ENCODE data around the gene MCHR1. TPM values are rescaled to one million over a fixed set of nuclear protein-coding genes. Genes with fewer than 3 reads are reported as not detected.

The MCHR1 gene
- total and polyA plus RNA-seq, 2 experiments from 2014 or later = 0.91 to 2.4 TPM

DNA sequence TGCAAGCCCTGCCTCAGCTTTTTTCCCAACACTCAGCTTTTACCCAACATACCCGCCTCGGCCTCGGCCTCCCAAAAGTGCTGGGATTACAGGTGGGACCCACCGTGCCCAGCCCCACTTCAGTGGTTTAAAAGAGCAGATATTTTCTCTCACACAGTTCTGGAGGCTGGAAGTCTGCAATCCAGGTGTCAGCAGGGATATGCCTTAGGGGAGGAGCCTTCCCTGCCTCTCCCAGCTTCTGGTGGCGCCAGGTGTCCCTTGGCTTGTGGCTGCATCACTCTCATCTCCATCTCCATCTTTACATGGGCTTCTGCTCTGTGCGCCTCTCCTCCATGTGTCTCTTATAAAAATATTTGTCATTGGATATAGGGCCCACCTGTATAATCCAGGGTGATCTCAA is 50.0 kb downstream of the MCHR1 start:
- Histone ChIP-seq H3K4me1 (ENCODE audit: insufficient read depth) (peaks cover 38% of the 10 kb centered on the region), H3K79me2 (replicated peaks; ENCODE audit: insufficient read depth) (no peaks in the 10 kb centered on the region), H3K36me3 (ENCODE audit: insufficient read depth) (no peaks in the 10 kb centered on the region), H4K20me1 (replicated peaks; ENCODE audit: insufficient read depth) (no peaks in the 10 kb centered on the region), H3K27ac (ENCODE audit: low read depth) (no peak overlapping the region), H3K9me2 (ENCODE audit: insufficient read depth) (no peaks in the 10 kb centered on the region), H3K4me2 (no peak overlapping the region), H3K27me3 (ENCODE audit: insufficient read depth) (no peaks in the 10 kb centered on the region), H3F3A (replicated peaks; ENCODE audit: low read depth) (peaks cover 8% of the 10 kb centered on the region), H3K4me3 (no peak overlapping the region), H2AFZ (peak overlapping the region; percentile 84; the same call in 1 of the 2 replicates)
- TF ChIP-seq EZH2phosphoT487 (IDR thresholded peaks at IDR 0.05; ENCODE audit: unreplicated experiment) (no peak), STAT1 (IDR thresholded peaks at IDR 0.05; ENCODE audit: unreplicated experiment) (no peak), JUNB (IDR thresholded peaks at IDR 0.05; ENCODE audit: unreplicated experiment) (no peak)
- TF ChIP-seq, protein P1, sequence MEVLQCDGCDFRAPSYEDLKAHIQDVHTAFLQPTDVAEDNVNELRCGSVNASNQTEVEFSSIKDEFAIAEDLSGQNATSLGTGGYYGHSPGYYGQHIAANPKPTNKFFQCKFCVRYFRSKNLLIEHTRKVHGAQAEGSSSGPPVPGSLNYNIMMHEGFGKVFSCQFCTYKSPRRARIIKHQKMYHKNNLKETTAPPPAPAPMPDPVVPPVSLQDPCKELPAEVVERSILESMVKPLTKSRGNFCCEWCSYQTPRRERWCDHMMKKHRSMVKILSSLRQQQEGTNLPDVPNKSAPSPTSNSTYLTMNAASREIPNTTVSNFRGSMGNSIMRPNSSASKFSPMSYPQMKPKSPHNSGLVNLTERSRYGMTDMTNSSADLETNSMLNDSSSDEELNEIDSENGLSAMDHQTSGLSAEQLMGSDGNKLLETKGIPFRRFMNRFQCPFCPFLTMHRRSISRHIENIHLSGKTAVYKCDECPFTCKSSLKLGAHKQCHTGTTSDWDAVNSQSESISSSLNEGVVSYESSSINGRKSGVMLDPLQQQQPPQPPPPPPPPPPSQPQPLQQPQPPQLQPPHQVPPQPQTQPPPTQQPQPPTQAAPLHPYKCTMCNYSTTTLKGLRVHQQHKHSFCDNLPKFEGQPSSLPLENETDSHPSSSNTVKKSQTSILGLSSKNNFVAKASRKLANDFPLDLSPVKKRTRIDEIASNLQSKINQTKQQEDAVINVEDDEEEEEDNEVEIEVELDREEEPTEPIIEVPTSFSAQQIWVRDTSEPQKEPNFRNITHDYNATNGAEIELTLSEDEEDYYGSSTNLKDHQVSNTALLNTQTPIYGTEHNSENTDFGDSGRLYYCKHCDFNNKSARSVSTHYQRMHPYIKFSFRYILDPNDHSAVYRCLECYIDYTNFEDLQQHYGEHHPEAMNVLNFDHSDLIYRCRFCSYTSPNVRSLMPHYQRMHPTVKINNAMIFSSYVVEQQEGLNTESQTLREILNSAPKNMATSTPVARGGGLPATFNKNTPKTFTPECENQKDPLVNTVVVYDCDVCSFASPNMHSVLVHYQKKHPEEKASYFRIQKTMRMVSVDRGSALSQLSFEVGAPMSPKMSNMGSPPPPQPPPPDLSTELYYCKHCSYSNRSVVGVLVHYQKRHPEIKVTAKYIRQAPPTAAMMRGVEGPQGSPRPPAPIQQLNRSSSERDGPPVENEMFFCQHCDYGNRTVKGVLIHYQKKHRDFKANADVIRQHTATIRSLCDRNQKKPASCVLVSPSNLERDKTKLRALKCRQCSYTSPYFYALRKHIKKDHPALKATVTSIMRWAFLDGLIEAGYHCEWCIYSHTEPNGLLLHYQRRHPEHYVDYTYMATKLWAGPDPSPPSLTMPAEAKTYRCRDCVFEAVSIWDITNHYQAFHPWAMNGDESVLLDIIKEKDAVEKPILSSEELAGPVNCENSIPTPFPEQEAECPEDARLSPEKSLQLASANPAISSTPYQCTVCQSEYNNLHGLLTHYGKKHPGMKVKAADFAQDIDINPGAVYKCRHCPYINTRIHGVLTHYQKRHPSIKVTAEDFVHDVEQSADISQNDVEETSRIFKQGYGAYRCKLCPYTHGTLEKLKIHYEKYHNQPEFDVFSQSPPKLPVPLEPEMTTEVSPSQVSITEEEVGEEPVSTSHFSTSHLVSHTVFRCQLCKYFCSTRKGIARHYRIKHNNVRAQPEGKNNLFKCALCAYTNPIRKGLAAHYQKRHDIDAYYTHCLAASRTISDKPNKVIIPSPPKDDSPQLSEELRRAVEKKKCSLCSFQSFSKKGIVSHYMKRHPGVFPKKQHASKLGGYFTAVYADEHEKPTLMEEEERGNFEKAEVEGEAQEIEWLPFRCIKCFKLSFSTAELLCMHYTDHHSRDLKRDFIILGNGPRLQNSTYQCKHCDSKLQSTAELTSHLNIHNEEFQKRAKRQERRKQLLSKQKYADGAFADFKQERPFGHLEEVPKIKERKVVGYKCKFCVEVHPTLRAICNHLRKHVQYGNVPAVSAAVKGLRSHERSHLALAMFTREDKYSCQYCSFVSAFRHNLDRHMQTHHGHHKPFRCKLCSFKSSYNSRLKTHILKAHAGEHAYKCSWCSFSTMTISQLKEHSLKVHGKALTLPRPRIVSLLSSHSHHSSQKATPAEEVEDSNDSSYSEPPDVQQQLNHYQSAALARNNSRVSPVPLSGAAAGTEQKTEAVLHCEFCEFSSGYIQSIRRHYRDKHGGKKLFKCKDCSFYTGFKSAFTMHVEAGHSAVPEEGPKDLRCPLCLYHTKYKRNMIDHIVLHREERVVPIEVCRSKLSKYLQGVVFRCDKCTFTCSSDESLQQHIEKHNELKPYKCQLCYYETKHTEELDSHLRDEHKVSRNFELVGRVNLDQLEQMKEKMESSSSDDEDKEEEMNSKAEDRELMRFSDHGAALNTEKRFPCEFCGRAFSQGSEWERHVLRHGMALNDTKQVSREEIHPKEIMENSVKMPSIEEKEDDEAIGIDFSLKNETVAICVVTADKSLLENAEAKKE (CRISPR knock-in tag; IDR thresholded peaks at IDR 0.05) = no peak
- Mint-ChIP-seq H3K4me1 (peaks cover 32% of the 10 kb centered on the region), H3K36me3 (ENCODE audit: low read depth) (0 out of 3 replicates have a peak, but pooled peaks cover 3% of the 10 kb centered on the region), H3K27me3 (ENCODE audit: insufficient read depth, low read depth, poor library complexity) (no peaks in the 10 kb centered on the region), H3K27ac (no peak overlapping the region), H3K4me3 (no peak overlapping the region), H3K9me3 (0 out of 3 replicates have a peak, but pooled peaks cover 5% of the 10 kb centered on the region)
- no peak for ATAC-seq
- no peak for DNase-seq (ENCODE audit: low spot score)

Other genes with a start within 250 kb of the MCHR1 start
- 85.2 and 92.4 TPM in 2 replicates for gene MRTFA, start 42.8 kb upstream of the MCHR1 start, total RNA-seq (2014; rRNA removed; shearing (Covaris generic))
- gene MRTFA, start 42.8 kb upstream of the MCHR1 start, polyA plus RNA-seq (2016; fragmentation: Nextera tagmentation; extraction: Ambion mirVana) = 18.1 and 19.3 TPM in 2 replicates
- 40.0 and 43.6 TPM in 2 replicates for gene SLC25A17, start 139.9 kb downstream of the MCHR1 start, total RNA-seq (2014; rRNA removed; shearing (Covaris generic))
- gene SLC25A17, start 139.9 kb downstream of the MCHR1 start, polyA plus RNA-seq (2016; fragmentation: Nextera tagmentation; extraction: Ambion mirVana) = 28.2 and 35.4 TPM in 2 replicates
- gene ST13, start 177.2 kb downstream of the MCHR1 start, total RNA-seq (2014; rRNA removed; shearing (Covaris generic)) = 148 and 159 TPM in 2 replicates
- gene ST13, start 177.2 kb downstream of the MCHR1 start, polyA plus RNA-seq (2016; fragmentation: Nextera tagmentation; extraction: Ambion mirVana) = 208 and 238 TPM in 2 replicates
- gene XPNPEP3, start 177.7 kb downstream of the MCHR1 start, total RNA-seq (2014; rRNA removed; shearing (Covaris generic)) = 19.5 and 22.9 TPM in 2 replicates
- 10.4 and 11.6 TPM in 2 replicates for gene XPNPEP3, start 177.7 kb downstream of the MCHR1 start, polyA plus RNA-seq (2016; fragmentation: Nextera tagmentation; extraction: Ambion mirVana)
- gene DNAJB7, start 182.6 kb downstream of the MCHR1 start, total RNA-seq (2014; rRNA removed; shearing (Covaris generic)) = not detected in 2 replicates
- gene DNAJB7, start 182.6 kb downstream of the MCHR1 start, polyA plus RNA-seq (2016; fragmentation: Nextera tagmentation; extraction: Ambion mirVana) = 0.40 and 0.63 TPM in 2 replicates

All from GM23338 (cell line).